ENCODE results near the gene CC2D2B.
"Not testable (repeated sequence)": the region's sequence is repeated elsewhere in the genome, so short reads cannot be mapped to it uniquely, and the experiment has no call there.

The CC2D2B gene

DNA sequence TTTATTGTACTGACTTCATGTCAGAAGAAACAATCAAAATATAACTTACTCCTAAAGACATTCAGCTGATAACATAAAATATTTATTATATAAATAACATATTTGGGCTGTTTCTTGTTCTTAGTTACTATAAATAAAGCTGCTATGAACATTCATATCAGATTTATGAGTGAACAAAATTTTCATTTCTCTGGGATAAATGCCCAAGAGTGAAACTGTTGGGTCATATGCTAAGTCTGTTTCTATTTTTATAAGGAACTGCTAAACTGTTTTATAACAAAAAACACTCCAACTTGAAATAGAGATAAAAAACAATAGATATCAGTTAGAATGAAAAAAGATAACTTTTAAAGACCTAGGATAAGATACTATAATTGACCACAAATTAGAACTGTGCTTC lies 26.5 kb upstream of the CC2D2B start:
- Mint-ChIP-seq H3K4me1 (no peaks in the 10 kb centered on the region), H3K4me3 (no peak overlapping the region), H3K36me3 (ENCODE audit: low read depth) (peaks cover 18% of the 10 kb centered on the region), H3K9me3 (no peaks in the 10 kb centered on the region), H3K27ac (no peak overlapping the region), H3K27me3 (no peaks in the 10 kb centered on the region)
- DNase-seq: no peak
- no peak for ATAC-seq

DNA sequence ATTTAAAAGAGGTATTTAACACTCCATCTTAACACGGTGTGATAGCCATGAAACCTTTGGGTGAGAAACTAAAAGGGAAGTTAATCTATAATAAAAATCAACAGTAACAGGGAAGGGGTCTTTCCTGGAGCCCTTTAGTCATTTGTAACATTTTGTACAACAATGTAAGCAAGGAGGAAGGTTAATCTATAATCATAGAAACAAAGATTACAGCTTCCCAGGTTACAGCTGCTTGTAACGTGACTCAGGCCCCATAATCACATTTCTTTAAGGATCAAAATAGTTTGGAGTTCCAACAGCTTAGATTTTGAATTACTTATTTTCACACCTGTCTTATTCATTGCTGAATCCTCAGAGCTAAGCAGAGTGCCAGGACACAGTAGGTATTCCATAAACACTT lies 17.9 kb upstream of the CC2D2B start:
- no peaks in the 10 kb centered on the region for H3K4me1 Mint-ChIP-seq
- DNase-seq: no peak
- peaks cover 42% of the 10 kb centered on the region for H3K36me3 Mint-ChIP-seq (ENCODE audit: low read depth)
- H3K9me3 Mint-ChIP-seq: no peaks in the 10 kb centered on the region
- no peaks in the 10 kb centered on the region for H3K27me3 Mint-ChIP-seq
- H3K27ac Mint-ChIP-seq: no peak overlapping the region
- no peak overlapping the region for H3K4me3 Mint-ChIP-seq
- no peak for ATAC-seq

DNA sequence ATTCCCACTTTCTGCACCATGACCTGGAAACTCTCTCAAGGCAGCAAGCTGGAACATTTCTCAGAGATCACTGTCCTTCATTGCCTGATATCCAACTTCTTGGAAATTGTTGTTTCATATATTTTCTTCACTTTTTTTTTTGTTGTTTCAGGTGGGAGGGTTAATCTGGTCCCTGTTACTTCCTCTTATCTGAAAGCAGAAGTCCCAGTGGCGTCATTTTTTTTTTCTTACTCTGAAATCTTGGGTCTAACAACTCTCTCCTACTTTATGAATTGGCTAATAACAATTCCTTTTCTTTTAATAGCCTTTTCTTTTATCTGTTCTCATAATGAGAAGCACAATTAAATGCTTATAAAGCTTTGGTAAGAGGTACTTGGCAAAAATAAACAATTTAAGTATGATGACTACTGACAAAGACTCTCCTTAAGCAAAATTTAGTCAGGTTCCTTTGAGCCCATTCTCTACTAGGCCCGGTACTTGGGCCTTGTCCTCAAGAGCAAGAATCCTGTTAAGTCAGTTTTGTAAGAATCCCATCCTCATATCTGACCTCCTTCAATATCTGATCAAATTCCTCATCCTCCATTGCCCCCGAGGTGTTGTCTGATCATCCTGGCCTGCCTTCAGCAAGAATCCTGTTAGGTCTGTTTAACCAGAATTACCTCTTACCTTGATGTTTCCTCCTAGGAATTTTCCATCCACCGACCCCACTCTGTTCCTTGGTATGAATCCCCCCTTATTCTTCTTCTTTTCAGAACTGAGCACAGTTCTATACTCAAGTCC lies 11.5 kb upstream of the CC2D2B start:
- Mint-ChIP-seq H3K4me3 (no peak overlapping the region), H3K27ac (peak overlapping the region; percentile 29), H3K27me3 (no peaks in the 10 kb centered on the region), H3K4me1 (peaks cover 4% of the 10 kb centered on the region), H3K36me3 (ENCODE audit: low read depth) (peaks cover 64% of the 10 kb centered on the region), H3K9me3 (no peaks in the 10 kb centered on the region)
- DNase-seq: no peak
- ATAC-seq: no peak

DNA sequence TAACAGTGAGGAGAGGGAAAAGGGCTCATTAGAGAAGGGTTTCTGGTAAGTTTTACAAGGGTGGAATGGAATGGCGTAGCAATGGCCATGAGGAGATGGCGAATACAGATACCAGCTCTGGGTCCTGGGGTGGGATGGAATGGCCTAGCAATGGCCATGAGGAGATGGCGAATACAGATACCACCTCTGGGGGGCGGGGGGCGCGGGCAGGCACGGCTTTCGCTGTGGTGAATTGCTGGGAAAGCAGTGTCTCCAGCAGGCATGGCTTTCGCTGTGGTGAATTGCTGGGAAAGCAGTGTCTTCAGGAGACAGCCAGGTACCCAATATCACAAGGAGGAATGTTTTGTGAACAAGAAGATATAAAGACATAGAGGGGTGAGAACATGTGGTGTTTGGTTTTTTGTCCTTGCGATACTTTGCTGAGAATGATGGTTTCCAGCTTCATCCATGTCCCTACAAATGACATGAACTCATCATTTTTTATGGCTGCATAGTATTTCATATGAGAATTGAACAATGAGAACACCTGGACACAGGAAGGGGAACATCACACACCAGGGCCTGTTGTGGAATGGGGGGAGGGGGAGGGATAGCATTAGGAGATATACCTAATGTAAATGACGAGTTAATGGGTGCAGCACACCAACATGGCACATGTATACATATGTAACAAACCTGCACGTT lies 1.7 kb upstream of the CC2D2B start:
- peaks cover 17% of the 10 kb centered on the region for H3K4me1 Mint-ChIP-seq
- not testable (repeated sequence) for H3K27ac Mint-ChIP-seq; H3K27me3 Mint-ChIP-seq; DNase-seq; H3K36me3 Mint-ChIP-seq (ENCODE audit: low read depth); ATAC-seq; H3K9me3 Mint-ChIP-seq
- peak overlapping the region; percentile 88 for H3K4me3 Mint-ChIP-seq

DNA sequence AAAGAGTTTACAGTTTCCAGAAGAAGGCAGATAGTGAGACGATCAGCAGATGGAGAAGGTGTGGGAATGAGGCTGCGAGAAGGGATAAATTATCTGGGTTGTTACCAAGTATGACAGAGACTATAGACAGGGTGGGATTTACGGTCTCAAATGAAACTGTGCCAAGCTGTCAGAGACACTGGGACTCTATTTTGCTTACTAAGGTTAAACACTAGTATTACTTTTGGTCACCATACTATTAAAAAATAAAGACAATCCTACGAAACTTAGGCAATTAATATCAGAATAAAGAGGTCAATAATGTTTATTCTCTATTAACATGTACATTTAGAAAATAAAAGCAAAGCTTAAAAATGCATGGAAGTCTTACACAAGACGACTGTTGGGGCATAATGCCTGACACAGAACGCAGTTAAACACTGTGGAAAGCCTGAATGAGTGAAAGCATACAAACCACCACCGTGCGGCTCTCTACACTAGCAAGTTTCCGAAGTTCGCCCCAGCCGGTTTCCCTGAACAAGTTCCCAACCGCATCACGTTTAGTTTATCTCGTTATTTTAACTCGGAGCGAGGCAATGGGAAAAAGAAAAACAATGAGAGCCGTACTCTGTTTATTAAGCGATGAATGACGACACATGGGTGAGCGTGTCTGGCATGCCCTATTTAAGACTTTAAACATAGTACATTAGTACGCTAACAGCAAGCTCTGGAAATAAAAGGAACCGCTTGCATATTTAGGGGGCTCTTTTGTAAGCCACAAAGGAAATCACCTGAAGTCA lies 909 bp upstream of the CC2D2B start:
- ATAC-seq (peak; percentile 72), DNase-seq (peak; percentile 44)
- peaks cover 17% of the 10 kb centered on the region for H3K4me1 Mint-ChIP-seq
- H3K4me3 Mint-ChIP-seq: peak overlapping the region; percentile 88
- peaks cover 8% of the 10 kb centered on the region for H3K36me3 Mint-ChIP-seq (ENCODE audit: low read depth)
- no peaks in the 10 kb centered on the region for H3K9me3 Mint-ChIP-seq
- H3K27me3 Mint-ChIP-seq: no peaks in the 10 kb centered on the region
- H3K27ac Mint-ChIP-seq: peak overlapping the region; percentile 78

DNA sequence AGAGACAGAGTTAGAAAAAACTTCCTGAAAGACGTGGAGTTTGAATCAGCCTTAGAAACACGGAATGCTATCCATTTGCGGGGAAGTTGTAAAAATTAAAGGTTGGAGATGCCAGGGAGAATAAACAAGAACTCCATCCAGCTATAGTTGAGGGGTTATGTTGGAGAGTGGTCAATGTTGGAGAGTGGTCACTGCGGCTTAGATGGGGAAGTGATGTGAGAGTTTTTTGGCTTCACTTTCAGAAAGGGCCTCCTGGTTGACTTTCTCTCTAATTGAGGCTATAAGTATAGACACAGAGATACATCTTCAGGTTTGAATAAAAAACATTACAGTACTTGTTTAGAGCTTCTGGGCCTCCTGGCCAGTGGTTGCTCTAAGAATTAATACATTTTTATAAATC lies 675 bp downstream of the CC2D2B start:
- Mint-ChIP-seq H3K27me3 (peaks cover 4% of the 10 kb centered on the region), H3K4me3 (peak overlapping the region; percentile 88), H3K27ac (no peak overlapping the region), H3K4me1 (peaks cover 12% of the 10 kb centered on the region), H3K9me3 (no peaks in the 10 kb centered on the region), H3K36me3 (ENCODE audit: low read depth) (peaks cover 6% of the 10 kb centered on the region)
- ATAC-seq (no peak), DNase-seq (no peak)

DNA sequence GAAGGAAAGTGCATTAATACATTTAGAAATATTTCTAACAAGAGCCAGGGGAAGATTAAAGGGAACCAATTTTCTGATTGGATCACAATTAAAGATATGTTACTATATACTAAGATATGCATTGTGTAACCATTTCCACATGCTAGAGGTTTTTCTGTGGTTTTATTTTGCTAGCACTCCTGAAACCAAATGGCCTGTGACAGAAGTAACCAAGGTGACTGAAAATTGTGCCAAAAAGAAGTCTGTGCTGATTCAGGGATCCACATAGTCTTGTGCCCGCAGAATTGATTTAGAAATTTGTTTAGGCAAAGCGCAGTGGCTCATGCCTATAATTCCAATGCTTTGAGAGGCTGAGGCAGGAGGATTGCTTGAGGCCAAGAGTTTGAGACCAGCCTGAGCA lies 1.8 kb downstream of the CC2D2B start:
- Mint-ChIP-seq H3K4me3 (no peak overlapping the region), H3K27ac (no peak overlapping the region)
- ATAC-seq: no peak

DNA sequence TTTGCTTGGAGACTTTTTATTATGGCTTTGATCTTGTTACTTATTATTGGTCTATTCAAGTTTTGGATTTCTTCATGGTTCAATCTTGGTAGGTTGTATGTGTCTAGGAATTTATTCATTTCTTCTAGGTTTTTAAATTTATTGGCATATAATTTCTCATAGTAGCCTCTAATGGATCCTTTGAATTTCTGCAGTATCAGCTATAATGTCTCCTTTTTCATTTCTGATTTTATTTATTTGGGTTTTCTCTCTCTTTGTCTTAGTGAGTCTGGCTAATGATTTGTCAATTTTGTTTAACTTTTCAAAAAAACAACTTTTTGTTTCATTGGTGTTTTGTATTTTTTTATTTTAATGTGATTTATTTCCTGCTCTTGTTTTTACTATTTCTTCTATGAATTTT lies 8.3 kb downstream of the CC2D2B start:
- H3K4me1 Mint-ChIP-seq; ATAC-seq; DNase-seq; H3K36me3 Mint-ChIP-seq (ENCODE audit: low read depth); H3K4me3 Mint-ChIP-seq; H3K27ac Mint-ChIP-seq; H3K9me3 Mint-ChIP-seq: not testable (repeated sequence)
- H3K27me3 Mint-ChIP-seq: peaks cover 16% of the 10 kb centered on the region

More for the DNA sequence above, 1.8 kb downstream of the CC2D2B start:
- H3K9me3 Mint-ChIP-seq: no peaks in the 10 kb centered on the region
- peaks cover 6% of the 10 kb centered on the region for H3K36me3 Mint-ChIP-seq (ENCODE audit: low read depth)
- peaks cover 12% of the 10 kb centered on the region for H3K4me1 Mint-ChIP-seq
- H3K27me3 Mint-ChIP-seq: peaks cover 5% of the 10 kb centered on the region
- DNase-seq: no peak

DNA sequence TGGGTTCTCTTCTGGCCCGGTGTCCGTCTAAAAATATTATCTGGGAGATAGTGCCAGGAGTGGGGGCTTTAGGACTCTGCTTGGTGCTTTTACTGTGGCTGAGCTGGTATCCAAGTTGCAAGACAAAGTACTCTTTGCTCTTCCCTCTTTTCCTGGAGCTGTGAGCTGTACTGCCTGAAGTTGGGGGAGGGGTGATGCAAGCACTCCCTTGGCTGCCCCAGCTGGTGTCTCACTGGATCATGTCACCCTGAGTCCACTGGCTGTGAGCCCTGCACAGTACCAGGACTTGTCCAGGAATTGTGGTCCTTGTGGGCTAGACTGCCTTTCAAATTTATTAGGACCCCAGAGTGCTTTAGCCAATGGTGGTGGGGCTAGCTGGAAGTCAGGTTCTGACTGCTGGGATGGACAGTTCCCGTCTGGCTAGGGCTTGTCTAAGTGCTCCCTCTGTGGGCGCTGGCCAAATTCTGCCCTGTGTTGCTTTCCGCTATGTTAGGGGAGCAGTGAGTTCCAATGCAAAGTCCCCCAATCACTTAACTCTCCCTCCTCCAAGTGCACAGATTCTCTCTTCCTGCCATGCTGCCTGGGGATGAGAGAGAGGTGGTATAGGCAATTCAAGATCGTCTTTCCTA lies 13.1 kb downstream of the CC2D2B start:
- ATAC-seq: no peak
- Mint-ChIP-seq H3K4me1 (no peaks in the 10 kb centered on the region), H3K27me3 (peaks cover 13% of the 10 kb centered on the region), H3K9me3 (no peaks in the 10 kb centered on the region), H3K27ac (no peak overlapping the region), H3K36me3 (ENCODE audit: low read depth) (no peaks in the 10 kb centered on the region), H3K4me3 (no peak overlapping the region)
- no peak for DNase-seq

DNA sequence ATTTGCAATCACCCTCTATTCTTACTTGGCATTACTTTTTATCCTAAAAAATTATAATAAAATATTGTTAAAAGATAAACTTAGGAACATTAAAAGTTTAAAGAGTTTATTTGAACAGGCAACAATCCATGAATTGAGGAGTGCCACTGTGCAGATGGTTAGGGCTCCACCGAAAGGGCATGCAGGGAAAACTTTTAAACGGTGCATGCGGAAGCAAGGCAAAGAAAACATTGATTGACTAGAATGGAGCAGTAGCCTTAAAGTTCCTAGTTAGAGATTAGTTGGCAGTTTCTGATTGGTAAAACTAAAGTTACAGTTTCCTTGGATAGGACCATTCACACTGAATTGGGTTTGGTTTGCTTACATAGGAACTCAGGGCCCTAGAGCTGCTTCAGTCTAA lies 17.3 kb downstream of the CC2D2B start:
- H3K4me1 Mint-ChIP-seq: no peaks in the 10 kb centered on the region
- no peak for DNase-seq
- no peak overlapping the region for H3K4me3 Mint-ChIP-seq
- no peaks in the 10 kb centered on the region for H3K36me3 Mint-ChIP-seq (ENCODE audit: low read depth)
- H3K9me3 Mint-ChIP-seq: no peaks in the 10 kb centered on the region
- peaks cover 6% of the 10 kb centered on the region for H3K27me3 Mint-ChIP-seq
- ATAC-seq: no peak
- H3K27ac Mint-ChIP-seq: no peak overlapping the region

DNA sequence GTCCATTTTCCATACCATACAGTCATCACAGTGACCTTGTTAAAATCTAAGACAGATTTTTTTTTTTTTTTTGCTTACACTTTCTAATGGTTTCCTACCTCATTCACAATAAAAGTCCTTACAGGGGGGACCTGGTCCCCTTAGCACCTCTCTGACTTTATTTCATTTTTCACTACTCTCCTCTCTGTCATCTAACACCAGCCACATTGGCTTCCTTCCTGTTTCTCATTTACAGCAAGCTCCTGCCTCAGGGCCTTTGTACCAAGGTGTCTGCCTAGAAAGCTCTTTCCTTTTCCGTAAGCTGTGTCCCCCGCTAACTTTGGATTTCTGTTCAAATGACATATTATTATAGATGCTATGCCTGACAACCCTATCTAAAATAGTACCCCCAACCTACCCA lies 27.7 kb downstream of the CC2D2B start:
- Mint-ChIP-seq H3K9me3 (peaks cover 11% of the 10 kb centered on the region), H3K27ac (no peak overlapping the region), H3K27me3 (peaks cover 13% of the 10 kb centered on the region), H3K4me1 (peaks cover 4% of the 10 kb centered on the region), H3K4me3 (no peak overlapping the region), H3K36me3 (ENCODE audit: low read depth) (peaks cover 1% of the 10 kb centered on the region)
- no peak for ATAC-seq
- DNase-seq: no peak

DNA sequence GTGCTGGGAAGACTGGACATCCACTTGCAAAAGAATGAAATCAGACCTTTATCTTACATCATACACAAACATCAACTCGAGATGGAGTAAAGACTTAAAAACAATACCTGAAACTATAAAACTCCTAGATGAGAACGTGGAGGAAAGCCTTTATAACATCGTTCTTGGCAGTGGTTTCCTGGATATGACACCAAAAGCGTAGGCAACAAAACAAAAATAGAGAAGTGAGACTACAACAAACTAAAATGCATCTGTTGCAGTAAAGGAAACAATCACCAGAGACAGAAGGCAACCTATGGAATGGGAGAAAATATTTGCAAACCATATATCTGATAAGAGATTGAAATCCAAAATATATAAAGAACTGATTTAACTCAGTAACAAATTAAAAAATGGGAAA lies 33.3 kb downstream of the CC2D2B start:
- H3K4me1 Mint-ChIP-seq: no peaks in the 10 kb centered on the region
- peaks cover 3% of the 10 kb centered on the region for H3K36me3 Mint-ChIP-seq (ENCODE audit: low read depth)
- peaks cover 2% of the 10 kb centered on the region for H3K27me3 Mint-ChIP-seq
- peaks cover 13% of the 10 kb centered on the region for H3K9me3 Mint-ChIP-seq
- DNase-seq: no peak
- no peak overlapping the region for H3K27ac Mint-ChIP-seq
- ATAC-seq: no peak
- no peak overlapping the region for H3K4me3 Mint-ChIP-seq

DNA sequence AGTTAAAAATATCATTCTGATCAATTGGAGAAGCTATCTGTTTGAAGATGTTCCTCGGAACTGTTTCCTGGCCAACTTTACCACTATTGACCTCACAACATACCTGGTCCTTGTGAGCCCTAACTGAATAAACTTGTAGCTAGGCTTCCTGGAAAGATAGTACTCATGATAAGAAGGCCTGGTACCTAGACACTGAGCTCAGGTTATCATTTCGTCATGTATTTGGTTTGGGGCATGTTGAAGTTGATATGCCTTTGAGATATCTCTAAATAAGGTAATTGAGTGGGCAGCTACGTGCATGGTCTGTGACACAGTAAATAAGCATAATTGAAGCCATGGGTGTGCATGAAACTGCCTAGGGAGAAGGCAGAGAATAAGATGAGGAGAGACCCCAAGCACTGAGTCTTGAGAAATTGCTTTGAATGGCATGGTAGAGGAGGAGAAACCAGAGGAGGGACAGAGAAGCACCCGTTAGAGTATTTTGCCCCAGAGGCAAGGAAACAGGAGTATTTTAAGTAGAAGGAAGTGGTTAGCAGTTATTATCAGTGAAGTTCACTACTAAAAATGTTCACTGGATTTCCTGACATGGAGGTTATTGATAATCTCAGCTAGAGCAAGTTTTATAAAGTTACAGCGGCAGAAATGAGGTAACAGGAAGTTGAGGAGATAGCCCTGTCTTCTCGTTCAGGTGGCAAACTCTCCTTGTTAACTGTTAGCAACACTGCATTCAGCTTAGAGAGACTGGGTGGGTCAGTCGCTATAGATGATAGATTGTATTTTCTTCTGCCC lies 55.6 kb downstream of the CC2D2B start:
- H3K27me3 Mint-ChIP-seq: no peaks in the 10 kb centered on the region
- H3K4me3 Mint-ChIP-seq: peak overlapping the region; percentile 39
- H3K36me3 Mint-ChIP-seq (ENCODE audit: low read depth): peaks cover 5% of the 10 kb centered on the region
- no peak for DNase-seq
- H3K27ac Mint-ChIP-seq: peak overlapping the region; percentile 24
- H3K4me1 Mint-ChIP-seq: peaks cover 16% of the 10 kb centered on the region
- peaks cover 12% of the 10 kb centered on the region for H3K9me3 Mint-ChIP-seq
- no peak for ATAC-seq

DNA sequence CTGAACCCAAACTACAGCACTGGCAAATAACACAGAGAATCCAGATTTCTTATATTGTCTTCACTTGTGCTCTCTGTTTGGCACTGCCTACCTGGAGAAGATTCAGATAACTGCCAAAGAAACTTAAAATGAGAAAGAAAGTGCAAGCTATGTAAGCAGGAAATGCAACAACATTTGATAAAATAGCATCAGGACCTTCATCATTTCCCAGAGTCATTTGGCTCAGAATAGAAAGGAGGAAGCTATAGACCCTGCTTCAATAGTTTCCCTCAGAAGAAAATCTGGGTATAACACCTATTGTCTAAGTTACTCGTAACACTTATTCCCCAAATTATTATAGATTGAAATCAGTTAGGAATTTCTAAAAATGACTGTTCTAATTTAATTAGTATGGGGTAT lies 56.2 kb downstream of the CC2D2B start:
- ATAC-seq (no peak), DNase-seq (no peak)
- H3K4me3 Mint-ChIP-seq: peak overlapping the region; percentile 39
- H3K27me3 Mint-ChIP-seq: no peaks in the 10 kb centered on the region
- no peak overlapping the region for H3K27ac Mint-ChIP-seq
- no peaks in the 10 kb centered on the region for H3K36me3 Mint-ChIP-seq (ENCODE audit: low read depth)
- H3K9me3 Mint-ChIP-seq: peaks cover 6% of the 10 kb centered on the region
- peaks cover 16% of the 10 kb centered on the region for H3K4me1 Mint-ChIP-seq

Data from activated naive CD8-positive, alpha-beta T cell treated with anti-CD3 and anti-CD28 coated beads, Interleukin-2, amount 50 U/mL, for 24 hours (primary cell).